GM19023 (cell line): ENCODE results near the gene FCGR3A.
"Not testable (repeated sequence)": the region's sequence is repeated elsewhere in the genome, so short reads cannot be mapped to it uniquely, and the experiment has no call there.

Source experiments
- ATAC-seq: cut with Tn5 transposase; IDR thresholded peaks from one replicate; pipeline ENCODE4 v1.9.1; 2021; ENCODE audit warnings: mild to moderate bottlenecking, moderate library complexity; ENCODE audit not compliant: unreplicated experiment

The FCGR3A gene

DNA sequence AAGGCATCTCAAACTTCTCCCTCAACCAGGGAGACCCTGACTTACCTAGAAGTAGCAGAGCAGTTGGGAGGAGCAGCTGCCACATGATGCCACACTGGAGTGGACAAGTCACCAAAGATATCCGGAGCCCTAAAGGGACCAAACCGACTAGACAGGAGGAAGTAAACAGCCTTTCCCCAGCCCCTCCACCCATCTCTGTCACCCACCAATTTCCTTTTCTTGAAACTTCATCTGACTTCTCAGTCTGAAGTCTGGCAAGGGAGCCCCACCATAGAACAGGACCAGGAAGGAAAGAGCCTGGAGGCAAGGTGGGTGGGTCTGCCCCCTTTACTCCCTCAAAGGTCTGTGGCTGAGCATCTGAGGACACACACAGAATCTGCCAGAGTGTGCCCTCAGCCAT, at the start of gene FCGR3A:
TSS of gene FCGR3A (minus strand) at position 167 of the 400 bp plus-strand sequence. CDS start at position 85, 82 bp downstream.
- no peak for ATAC-seq

- not testable (repeated sequence) for ATAC-seq
Measured at GRCh38 chr1:161597077-161597476, 47.5 kb upstream of the FCGR3A start.

- ATAC-seq = not testable (repeated sequence)
Measured at GRCh38 chr1:161595583-161595982, 46.0 kb upstream of the FCGR3A start.

DNA sequence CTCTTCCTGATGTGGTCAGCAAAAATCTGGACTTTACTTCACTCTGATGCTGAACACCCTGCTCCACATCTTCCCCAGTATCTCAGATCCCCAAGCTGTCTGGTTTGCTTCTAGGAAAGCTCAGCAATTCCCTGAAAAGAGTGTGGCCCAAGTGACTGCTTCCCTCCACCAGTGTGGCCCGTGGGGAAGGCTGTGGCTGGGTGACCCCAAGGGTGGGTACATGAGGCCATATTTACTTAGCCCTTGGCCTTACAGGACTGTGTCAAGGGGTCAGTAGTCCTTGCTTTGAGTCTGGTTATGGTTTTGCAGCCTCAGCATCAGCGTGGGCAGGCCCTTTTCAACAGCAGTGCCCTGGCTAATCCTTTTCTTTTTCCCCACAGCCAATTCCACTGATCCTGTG, 45.6 kb upstream of the FCGR3A start:
- ATAC-seq = not testable (repeated sequence)

DNA sequence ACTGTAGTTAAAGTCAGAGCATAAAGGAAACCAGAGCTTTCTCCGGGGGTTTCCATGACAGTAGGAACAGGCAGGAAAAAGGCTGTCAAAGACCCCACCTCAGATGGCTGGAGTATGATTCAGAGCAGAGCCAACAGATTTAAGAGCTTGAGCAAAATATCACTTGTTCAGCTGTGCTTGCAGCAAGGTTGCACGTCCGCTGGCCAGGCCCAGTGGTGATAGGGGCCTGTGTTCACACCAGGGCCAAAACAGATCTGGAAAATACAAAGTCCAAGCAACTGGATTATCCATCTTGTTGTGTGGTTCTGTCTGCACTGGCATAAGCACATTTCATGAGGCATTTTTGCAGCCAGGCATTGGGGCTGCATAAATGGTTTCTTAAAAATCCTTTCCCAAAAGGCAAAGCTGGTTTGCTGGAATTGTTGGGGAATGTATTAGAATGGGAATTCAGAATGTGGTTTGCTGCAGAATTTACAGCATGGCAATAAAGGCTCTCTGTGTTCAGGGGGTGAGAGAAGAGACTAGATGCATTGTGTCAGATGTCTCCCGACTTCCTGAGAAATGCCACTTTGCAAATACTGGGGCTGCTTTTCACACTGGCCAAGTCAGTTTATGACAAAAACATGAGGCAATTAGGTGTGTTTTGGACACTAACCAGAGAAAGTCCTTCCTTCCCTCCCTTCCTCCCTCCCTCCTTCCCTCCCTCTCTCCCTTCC, 44.8 kb upstream of the FCGR3A start:
- not testable (repeated sequence) for ATAC-seq

DNA sequence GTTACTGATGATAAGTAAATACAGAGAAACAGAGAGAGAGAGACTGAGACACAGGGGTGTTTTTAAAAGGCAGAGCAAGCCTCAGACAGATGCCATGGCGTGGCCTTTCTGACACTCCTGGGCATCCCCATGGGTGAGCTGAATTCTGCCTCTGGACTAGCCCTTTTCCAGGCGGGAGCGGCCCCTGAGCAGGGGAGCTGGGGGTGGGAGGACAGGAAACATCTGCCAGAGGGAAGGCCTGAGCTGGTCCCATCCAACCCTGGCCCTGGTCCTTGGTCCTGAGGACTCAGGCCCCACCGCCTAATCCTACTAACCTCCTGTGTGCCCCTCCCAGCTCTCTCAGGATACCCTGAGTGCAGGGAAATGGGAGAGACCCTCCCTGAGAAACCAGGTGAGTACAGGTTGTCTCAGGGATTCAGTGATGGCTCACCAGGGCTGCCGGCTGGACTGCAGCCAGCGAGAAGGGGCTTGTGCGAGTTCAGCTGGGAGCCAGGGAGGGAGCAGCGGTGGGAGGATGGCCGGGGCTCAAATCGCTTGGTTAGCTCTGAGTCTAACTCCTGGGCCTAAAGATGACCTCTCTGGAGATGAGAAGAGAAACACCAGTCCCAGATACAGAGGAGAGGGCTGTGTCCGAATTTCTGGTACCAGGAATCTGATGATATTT, 43.6 kb upstream of the FCGR3A start:
- ATAC-seq = not testable (repeated sequence)

DNA sequence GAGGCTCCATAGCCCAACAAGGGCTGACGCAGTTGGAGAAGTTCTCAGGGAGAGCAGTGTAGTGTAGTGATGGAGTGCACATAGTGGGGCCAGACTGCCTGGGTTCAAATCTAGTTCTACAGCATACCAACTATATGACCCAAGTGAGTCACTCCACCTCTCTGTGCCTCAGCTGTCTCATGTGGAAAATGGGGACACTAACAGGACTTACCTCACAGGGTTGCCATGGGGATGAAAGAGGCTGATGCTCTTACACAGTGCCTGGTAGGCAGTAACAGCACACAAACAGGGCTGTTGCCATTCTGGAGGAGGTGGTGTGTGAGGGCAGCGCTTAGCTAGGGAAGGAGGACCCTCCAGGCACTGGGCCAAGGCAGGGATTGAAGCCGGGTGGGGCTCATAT, 43.0 kb upstream of the FCGR3A start:
- not testable (repeated sequence) for ATAC-seq

DNA sequence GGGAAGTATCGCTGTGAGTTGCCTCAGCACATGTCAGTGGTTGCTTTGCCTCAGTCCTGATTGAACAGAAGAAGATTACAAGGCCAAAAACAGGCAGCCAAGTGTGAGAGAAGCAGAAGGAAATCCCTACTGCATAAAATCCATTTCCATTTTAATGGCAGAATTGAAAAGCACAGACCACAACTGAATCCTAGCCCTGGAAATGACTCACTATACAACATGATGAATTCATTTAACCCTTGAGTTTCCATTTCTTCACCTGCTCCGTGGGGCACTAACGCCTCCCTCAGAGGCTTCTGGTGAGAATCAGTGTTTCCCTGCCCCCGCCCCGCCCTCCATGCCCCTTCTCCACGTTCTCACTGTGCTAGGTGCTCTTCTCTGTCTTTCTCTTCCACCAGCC, 40.3 kb upstream of the FCGR3A start:
- ATAC-seq = not testable (repeated sequence)

- not testable (repeated sequence) for ATAC-seq
Measured at GRCh38 chr1:161589365-161589764, 39.7 kb upstream of the FCGR3A start.

DNA sequence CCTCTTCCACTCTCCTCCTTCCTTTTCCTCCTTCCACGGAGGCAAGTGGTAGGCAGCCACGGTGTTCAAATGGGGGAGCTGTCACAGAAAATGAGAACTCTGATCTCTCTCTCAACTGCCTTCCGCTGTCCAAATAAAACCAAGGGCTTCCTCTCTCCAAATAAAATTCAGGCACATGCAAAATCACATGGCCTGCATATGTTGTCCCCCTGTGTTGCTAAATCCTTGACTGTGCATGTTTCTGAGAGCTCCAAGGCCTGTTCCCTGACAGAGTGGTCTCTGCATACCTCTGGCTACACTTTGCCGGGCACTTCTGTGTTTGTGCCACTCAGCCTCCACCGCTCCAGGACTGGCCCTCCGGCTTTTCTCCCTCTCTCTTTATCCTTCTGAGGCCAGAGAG, 39.0 kb upstream of the FCGR3A start:
- not testable (repeated sequence) for ATAC-seq

- not testable (repeated sequence) for ATAC-seq
Measured at GRCh38 chr1:161582882-161583281, 33.3 kb upstream of the FCGR3A start.

DNA sequence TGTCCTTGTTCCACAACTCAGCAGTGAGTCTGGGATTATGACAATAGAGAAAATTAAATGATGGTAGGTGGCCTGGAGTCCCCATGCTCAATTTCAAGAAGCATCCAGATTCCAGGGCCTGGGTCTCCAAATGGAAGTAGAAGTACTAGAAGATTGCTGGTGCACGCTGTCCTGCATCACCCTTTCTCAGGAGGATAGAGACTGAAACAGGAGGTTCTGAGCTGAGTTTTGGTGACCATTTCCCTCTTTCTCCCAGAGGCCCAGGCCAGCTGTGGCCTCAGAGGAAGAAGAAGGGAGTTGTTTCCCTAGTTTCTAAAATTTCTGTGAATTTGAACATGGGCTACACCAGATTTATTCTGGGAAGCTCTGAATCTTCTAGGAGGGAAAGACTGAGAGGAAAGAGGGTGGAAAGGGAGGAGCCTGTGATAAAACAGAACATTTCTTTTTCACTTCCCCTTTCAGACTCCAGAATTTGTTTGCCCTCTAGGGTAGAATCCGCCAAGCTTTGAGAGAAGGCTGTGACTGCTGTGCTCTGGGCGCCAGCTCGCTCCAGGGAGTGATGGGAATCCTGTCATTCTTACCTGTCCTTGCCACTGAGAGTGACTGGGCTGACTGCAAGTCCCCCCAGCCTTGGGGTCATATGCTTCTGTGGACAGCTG, 31.4 kb upstream of the FCGR3A start:
- ATAC-seq = not testable (repeated sequence)

DNA sequence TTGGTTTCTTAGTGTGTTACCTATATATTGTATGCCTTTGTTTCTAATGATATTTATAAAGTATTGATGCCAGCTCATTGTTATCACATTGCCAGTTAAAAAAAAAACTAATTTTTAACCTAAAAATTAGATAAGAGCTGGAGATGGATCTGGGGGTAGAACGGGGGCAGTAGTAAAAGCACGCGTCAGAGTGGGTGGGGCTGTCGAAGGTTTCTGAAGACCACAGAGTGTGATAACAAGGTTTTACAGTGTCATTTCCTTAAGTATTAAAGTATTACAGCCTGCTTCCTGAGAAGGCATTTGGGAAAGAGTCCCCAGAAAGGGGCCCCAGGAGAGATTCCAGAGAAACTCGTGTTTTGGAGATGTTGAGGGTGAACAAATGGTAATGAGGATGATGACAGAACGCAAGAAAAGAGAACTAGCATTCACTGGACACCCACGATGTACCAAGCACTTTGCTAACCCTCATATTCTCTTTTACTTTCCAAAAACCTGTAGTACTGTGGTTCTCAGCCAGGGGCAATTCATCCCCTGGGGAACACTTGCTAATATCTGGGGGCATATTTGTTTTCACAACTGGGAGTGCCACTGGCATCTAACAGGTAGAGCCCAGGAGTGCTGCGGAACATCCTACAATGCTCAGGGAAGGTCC, 30.4 kb upstream of the FCGR3A start:
- not testable (repeated sequence) for ATAC-seq

GRCh38 chr1:161576676-161577075, 27.1 kb upstream of the FCGR3A start:
- ATAC-seq = not testable (repeated sequence)

- ATAC-seq = not testable (repeated sequence)
Measured at GRCh38 chr1:161571703-161572102, 22.1 kb upstream of the FCGR3A start.

GRCh38 chr1:161566602-161566960, 17.0 kb upstream of the FCGR3A start:
- not testable (repeated sequence) for ATAC-seq

DNA sequence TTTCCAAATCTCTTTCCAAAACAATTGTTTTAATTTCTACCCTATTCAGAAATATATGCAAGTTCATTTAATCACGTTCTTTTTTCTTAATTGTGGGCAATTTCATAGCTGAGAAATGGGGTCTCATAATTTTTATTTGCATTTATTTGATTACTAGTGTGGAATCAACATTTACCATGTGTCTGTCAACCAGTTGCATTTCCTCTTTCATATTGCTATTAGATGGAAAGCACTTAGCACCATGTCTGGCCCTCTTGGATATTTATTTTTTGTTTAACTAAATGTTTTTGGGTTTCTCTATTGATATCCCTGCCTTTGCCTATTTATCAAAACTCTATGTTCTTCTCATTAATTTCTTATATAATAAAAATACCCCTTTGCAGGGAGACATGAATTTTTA, 13.9 kb upstream of the FCGR3A start:
- ATAC-seq = not testable (repeated sequence)

DNA sequence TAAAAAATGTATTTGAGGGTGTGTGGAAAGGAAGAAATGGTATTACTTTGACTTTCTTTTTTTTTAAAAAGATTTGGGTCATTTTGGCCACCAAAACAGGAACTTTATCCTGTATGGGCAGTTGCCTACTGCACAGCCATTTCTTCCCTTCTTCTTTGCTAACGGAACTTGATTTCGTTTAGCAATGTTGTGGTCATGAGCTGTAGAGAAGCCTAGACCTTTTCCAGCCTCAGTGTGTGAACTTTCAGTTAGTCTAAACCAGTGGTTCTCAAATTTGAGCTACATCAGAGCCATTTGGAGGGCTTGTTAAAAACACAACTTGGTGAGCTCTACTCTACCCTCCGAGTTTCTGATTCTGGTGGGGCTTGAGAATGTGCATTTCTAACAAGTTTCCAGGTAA, 12.8 kb upstream of the FCGR3A start:
- ATAC-seq = not testable (repeated sequence)

DNA sequence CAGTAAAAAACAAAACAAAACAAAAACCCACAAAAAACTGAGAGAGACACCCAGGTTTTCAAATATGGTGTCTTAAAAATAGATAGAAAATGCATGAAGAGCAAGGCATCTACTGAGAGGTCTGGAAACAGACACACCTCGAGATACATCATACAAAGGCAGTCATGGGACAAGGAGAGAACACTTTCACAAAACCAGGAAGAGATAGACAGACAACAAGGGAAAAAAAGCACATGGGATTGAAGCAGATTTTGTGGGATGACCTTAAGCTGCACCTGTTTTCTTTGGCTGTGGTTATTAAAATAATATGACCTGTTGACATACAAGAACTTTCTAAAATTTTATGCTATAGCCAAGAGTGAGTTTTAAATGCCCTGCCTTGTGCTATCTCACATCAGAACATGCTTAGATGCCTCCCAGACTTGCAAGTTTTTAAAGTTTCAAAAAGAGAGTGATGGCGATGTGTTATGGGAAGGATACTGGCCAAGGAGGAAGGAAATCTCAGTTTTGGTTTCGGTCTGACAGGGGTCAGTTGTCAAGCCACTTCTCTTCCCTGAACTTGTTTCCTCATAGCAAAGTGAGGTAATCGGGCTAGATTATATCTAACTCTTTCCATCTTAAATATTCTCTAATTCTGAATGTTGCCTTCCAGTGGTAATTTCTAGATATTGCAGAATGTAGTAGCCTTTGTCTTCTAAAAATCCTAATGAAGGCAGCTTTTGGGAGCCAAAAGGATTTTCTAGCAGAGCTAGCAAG, 11.5 kb upstream of the FCGR3A start:
- peak; percentile 62 for ATAC-seq
